Nephron (organoid): ENCODE measurements around the gene LRRC4C.

Experiments used
- H3K27ac Mint-ChIP-seq, 3 experiments: 2 replicates each; pipeline ENCODE4 v1.8.0; 2020; ENCODE audit warnings: mixed read lengths in 3 of 3, mild to moderate bottlenecking in 2 of 3, moderate library complexity in 1 of 3
- H3K27me3 Mint-ChIP-seq: 2 replicates; pipeline ENCODE4 v1.8.0; 2021; ENCODE audit warnings: low read depth, mild to moderate bottlenecking, moderate library complexity, mixed read lengths
- H3K36me3 Mint-ChIP-seq: 2 replicates; pipeline ENCODE4 v1.8.0; 2020; ENCODE audit warnings: low read depth, mixed read lengths
- H3K4me1 Mint-ChIP-seq: 2 replicates; pipeline ENCODE4 v1.8.0; 2020; ENCODE audit warnings: mixed read lengths
- H3K4me3 Mint-ChIP-seq, 3 experiments: 2 replicates each; pipeline ENCODE4 v1.8.0; 2020; ENCODE audit warnings: mild to moderate bottlenecking in 3 of 3, mixed read lengths in 3 of 3, moderate library complexity in 2 of 3
- H3K9me3 Mint-ChIP-seq: 2 replicates; pipeline ENCODE4 v1.8.0; 2020; ENCODE audit warnings: mixed read lengths
- CTCF ChIP-seq, 3 experiments: fragments of 200-600 bp; sonication (generic); IDR thresholded peaks; one replicate each; pipeline ENCODE4 v1.5.0; 2021; ENCODE audit warnings: antibody characterized with exemption in 3 of 3; ENCODE audit not compliant: unreplicated experiment in 3 of 3

Gene LRRC4C

DNA sequence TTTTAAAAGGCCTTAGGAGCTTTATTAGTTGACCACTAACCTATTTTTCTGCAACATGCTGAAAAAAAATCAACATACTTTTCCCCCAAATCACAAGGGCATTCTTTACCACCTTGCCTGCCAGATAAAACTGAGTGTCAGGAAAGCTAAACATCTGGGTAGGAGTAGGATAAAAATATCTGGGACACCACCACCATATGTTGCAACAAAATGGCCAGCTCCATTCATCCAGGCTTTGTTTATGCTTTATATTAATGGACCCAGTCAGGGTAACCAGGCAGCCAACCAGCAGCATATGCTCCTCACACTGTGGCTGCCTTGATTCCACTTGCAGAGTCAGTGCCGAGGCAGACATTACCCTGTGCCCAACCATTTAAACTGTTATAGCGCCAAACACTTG lies 1024.5 kb downstream of the LRRC4C start:
- no peak overlapping the region for H3K27ac Mint-ChIP-seq
- H3K9me3 Mint-ChIP-seq: no peaks in the 10 kb centered on the region
- H3K27me3 Mint-ChIP-seq: no peaks in the 10 kb centered on the region

DNA sequence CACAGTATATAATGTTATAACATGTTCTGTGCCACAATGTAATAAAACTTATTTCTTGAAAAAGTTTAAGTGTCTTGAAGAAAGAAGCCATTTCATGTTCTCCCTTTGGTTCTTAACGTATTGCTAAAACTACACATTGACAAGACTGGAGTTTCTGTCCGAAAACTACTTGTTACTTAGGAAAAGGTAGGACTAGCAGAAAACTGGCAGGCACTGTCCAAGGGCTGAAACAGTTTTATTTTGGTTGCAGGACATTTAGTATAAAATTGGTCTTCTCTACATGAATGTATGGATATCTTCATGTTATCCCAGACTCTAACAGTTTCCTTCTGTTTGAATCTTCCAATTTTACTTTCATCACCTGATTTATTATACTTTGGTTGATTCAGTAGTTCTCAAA lies 1027.1 kb downstream of the LRRC4C start:
- H3K27ac Mint-ChIP-seq: no peak overlapping the region
- H3K4me3 Mint-ChIP-seq: no peak overlapping the region
- no peaks in the 10 kb centered on the region for H3K27me3 Mint-ChIP-seq
- H3K36me3 Mint-ChIP-seq: no peaks in the 10 kb centered on the region
- no peaks in the 10 kb centered on the region for H3K9me3 Mint-ChIP-seq
- peaks cover 6% of the 10 kb centered on the region for H3K4me1 Mint-ChIP-seq
- no peak for TF ChIP-seq CTCF (IDR thresholded peaks at IDR 0.05; ENCODE audit: unreplicated experiment in 3 of 3)

More for the DNA sequence above, 1024.5 kb downstream of the LRRC4C start:
- TF ChIP-seq CTCF (IDR thresholded peaks at IDR 0.05; ENCODE audit: unreplicated experiment in 3 of 3): no peak
- Mint-ChIP-seq H3K4me1 (peaks cover 4% of the 10 kb centered on the region), H3K36me3 (no peaks in the 10 kb centered on the region), H3K4me3 (no peak overlapping the region)

DNA sequence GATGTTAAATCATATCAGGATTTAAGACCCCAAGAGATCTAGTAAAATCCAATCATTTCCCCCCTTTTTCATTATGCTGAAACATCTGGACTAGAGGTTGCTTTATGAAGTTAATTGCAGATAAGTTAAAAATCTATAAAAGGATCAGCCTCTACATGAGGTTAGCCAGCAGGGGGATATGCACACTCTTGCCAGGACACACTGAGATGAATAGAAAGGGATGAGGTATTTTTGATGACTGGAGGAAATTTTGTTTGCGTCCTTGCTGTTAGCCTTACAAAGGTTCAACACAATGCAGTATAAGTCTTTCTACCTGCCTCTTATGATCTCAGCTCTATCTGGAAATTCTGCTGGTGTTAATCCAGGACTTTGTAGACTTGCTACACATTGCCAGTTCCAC lies 1034.3 kb downstream of the LRRC4C start:
- Mint-ChIP-seq H3K9me3 (no peaks in the 10 kb centered on the region), H3K4me1 (peaks cover 5% of the 10 kb centered on the region), H3K36me3 (no peaks in the 10 kb centered on the region), H3K4me3 (no peak overlapping the region), H3K27ac (no peak overlapping the region), H3K27me3 (peaks cover 4% of the 10 kb centered on the region)
- peak in 1 of 3 experiments; percentile 10 for TF ChIP-seq CTCF (IDR thresholded peaks at IDR 0.05; ENCODE audit: unreplicated experiment in 3 of 3)

GRCh38 chr11:40421208-40421981 lies 1038.1 kb downstream of the LRRC4C start:
- Mint-ChIP-seq H3K27me3 (no peaks in the 10 kb centered on the region), H3K36me3 (no peaks in the 10 kb centered on the region), H3K4me1 (no peaks in the 10 kb centered on the region), H3K27ac (no peak overlapping the region), H3K4me3 (no peak overlapping the region), H3K9me3 (no peaks in the 10 kb centered on the region)
- TF ChIP-seq CTCF (IDR thresholded peaks at IDR 0.05; ENCODE audit: unreplicated experiment in 3 of 3): no peak

DNA sequence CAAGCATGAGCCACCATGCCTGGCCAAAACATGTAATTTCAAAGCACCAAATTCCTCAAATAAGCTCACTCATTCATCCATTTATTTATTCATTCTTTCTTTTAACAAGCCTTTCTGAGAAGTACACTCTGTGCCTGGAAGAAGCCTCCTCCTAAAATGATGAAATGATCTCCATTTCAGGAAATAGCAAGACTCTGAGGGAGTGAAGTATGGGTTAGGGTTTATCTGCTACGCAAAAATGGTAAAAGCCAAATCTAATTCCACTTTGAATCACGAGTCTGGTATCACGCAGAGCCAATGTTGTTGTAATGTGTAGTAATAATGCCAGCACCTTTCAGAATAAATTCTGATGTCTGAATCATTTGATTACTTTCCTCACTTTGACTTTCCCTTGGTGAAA lies 1041.8 kb downstream of the LRRC4C start:
- peaks cover 22% of the 10 kb centered on the region for H3K4me1 Mint-ChIP-seq
- no peak overlapping the region for H3K4me3 Mint-ChIP-seq
- H3K27ac Mint-ChIP-seq: no peak overlapping the region
- no peak for TF ChIP-seq CTCF (IDR thresholded peaks at IDR 0.05; ENCODE audit: unreplicated experiment in 3 of 3)
- no peaks in the 10 kb centered on the region for H3K9me3 Mint-ChIP-seq
- H3K27me3 Mint-ChIP-seq: no peaks in the 10 kb centered on the region
- H3K36me3 Mint-ChIP-seq: no peaks in the 10 kb centered on the region

DNA sequence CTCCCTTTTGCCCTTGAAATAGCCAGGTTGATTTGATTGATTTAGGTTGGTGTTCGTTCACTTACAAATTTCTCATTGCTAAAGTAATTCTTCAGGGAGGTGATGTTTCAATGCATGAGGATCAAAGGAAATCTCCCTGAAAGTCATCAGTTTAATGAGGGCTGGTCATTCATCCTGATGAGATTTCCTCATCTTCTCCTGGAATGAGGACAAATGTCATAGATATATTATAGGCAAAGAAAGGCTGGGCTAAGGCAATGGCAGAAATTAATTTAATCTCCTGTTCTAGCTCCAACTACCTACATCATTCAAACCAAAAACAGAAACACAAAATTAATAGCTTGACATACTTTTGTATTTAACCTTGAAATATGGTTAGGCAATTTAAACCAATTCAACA lies 1052.1 kb downstream of the LRRC4C start:
- no peak for TF ChIP-seq CTCF (IDR thresholded peaks at IDR 0.05; ENCODE audit: unreplicated experiment in 3 of 3)
- Mint-ChIP-seq H3K27ac (peak overlapping the region; percentile 22 to 45 (median 31)), H3K9me3 (no peaks in the 10 kb centered on the region), H3K27me3 (no peaks in the 10 kb centered on the region), H3K4me3 (no peak overlapping the region), H3K4me1 (peaks cover 21% of the 10 kb centered on the region), H3K36me3 (no peaks in the 10 kb centered on the region)
